ENCODE measurements around the gene MTMR3. TPM values are rescaled to one million over a fixed set of nuclear protein-coding genes. Genes with fewer than 3 reads are reported as not detected.
A peak's percentile ranks its signal among the peaks of the same experiment; 100 is the strongest.
"Not testable (repeated sequence)": the region's sequence is repeated elsewhere in the genome, so short reads cannot be mapped to it uniquely, and the experiment has no call there.

MTMR3 gene
- total RNA-seq (2014; rRNA removed): 9.9 and 14.5 TPM in 2 replicates
- 8.3 TPM for polyA plus RNA-seq (2012)

DNA sequence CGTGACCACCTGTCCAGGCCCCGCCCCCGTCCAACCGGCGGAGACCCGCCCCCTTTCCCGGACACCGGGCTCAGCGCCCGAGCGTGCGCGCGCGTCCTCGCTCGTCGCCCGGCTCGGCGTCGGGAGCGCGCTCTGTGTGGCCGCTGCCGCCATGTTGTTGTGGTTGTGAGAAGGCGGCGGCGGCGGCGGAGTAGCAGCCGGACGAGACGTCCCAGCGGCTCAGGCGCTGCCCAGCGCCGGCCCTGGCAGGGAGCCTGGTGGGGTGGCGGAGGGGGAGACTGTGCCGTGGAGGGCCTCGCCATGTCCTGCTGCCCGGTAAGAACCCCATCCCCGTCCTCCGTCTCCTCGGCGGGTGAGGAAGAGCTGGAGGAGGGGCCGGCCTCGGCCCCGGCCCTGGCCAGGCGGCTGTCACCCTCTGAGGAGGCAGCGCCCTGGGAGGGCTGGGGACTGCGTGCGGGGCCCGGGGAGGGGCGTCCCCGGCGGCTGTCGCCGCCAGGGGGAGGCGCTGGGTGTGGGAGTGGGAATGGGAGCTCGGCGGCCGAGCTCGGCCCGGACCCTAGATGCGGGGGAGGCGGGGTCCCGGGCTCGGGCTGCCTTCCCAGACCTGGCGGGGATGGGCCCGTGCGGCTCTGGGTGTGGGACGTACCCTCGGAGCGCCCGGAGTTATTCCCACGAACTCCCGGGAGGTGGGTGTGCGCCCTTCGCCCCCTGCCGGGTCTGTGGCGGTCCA is at the start of gene MTMR3:
MTMR3 (plus strand) TSS at position 130 of the 730 bp plus-strand sequence. CDS start 87,886 bp downstream, outside the sequence.
- peak; percentile 87 for DNase-seq (ENCODE audit: low read depth)

DNA sequence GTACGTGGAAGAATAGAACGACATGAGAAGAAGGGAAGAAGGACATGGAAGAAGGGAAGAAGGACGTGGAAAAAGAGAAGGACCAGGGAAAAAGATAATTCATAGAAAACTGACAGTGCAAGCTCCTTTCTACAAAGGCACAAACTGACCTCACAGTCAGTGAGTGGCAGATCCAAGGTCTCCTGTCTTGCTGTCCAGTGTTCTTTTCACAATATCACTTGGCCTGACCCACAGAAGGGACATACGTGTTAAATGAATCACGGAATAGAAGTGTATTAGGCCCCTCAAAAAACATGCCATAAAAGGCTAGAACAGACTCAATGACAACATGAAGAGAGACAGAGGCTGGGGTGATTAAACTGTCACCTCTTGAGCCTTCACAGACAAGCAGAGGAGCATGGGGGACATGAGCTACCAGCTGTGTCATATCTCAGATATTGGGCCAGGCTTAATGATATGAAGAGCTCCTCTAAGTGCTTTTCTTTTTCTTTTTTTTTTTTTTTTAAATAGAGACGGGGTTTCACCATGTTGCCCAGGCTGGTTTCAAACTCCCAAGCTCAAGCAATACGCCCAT is 49.5 kb upstream of the MTMR3 start:
- no peak for DNase-seq (ENCODE audit: low read depth)

DNA sequence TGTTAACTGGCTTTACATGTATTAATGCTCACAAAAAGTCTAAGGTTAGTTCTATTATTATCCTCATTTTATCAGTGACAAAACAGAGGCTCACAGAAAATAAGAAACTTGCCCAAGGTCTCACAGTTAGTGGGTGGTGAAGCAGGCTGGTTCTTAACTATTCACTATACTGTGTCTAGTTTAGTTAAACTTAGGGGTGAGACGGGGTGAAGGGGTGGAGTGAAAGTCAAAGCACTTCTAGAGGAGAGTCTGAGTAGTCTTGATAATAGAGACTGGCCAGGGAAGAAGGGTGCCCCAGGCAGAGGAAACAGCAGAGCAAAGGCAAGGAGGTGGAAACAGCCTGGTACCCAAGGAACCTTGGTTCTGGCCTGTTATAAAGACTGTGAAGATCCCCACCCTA is 48.9 kb upstream of the MTMR3 start:
- no peak for DNase-seq (ENCODE audit: low read depth)

DNA sequence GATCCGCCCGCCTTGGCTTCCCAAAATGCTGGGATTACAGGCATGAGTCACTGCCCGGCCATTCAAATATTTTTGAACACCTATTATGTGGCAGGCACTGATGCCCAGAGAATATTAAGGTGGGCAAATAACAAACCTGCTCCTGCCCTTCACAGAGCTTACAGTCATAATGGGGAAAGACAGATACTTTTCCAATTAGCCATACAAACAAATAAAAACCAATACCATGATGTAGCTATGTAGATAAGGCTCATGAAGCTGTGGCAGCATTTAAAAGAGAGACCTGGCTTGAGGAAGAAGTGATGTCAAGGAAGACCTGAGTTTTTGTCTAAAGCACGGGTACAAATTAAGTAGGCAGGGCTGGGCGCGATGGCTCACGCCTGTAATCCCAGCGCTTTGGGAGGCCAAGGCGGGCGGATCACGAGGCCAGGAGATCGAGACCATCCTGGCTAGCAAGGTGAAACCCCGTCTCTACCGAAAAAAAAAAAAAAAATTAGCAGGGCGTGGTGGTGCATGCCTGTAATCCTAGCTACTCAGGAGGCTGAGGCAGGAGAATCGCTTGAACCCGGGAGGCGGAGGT is 46.1 kb upstream of the MTMR3 start:
- DNase-seq (ENCODE audit: low read depth): not testable (repeated sequence)

DNA sequence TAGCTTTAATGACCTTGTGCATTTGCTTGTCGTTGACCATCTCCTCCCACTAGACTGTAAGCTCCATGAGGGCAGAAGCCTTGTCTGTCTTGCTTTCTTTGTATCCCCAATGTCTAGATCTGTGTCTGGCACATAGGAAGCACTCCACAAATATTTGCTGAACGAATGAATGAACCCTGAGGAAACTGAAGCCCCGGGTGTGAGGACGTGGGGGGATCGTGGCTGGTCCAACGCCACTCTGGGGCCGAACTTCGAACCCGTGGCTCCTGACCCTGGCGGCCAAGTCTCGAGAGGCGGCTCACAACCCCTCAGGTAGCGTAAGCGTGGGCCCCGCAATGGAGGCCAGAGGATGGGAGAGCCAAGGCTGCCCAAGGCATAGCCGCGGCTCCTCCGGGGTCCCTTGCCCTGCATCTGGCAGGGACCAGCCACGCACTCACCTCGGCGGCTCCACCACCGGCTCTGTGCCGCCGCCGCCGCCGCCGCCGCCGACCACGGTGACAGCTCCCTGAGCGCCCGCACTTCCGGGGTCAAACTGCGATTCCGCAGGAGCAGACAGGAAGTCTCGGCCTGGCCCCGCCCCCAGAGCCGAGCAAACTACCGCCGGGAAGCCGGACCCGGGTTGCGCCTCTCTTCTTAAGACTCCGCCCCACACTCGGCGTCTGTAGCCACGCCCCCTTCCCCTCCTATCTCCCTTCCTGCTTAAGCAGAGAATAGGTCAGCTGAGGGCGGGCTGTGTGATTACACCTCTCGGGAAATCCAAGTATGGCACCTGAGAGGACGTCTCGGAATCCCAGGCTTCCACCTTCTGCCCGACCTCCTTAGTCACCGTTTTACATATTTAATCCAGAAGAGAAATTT is 45.0 kb upstream of the MTMR3 start, which contains the start of gene ASCC2:
ASCC2 (minus strand) TSS at position 534 of the 858 bp plus-strand sequence. CDS start 5,949 bp downstream, outside the sequence.
- DNase-seq (ENCODE audit: low read depth): peak; percentile 95

DNA sequence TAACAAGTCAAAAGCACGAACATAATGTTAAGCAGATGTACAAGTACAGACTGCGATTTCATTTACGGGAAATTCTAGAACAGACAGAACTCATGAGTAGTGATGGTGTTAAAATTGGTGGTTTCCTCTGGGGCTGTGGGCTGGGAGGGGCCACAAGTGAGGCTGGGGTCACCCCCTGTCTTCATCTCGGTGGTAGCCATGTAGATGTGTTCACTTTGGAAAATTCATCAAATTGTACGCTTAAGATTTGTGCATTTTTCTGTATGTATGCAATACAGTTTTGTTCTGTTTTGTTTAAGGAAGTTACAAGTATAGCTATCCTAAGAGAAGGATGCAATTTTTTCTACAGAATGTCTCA is 44.4 kb upstream of the MTMR3 start:
- no peak for DNase-seq (ENCODE audit: low read depth)

DNA sequence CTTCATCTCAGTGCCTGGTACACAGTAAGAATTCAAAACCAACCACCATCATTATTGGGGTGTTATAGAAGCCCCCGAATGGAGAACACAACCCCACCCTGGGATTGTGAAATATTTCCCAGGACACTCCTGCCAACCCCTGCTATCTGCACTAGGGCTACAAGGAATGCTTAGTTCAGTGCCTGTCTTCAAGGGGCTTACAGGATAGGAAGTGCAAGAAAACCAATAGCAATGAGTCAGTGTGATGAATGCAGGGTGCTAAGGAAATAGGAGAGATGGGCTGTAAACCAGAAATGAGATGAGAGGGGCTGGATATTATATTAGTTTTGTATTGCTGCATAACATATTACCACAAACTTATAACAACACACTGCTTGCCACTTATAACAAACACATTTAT is 43.9 kb upstream of the MTMR3 start:
- no peak for DNase-seq (ENCODE audit: low read depth)

DNA sequence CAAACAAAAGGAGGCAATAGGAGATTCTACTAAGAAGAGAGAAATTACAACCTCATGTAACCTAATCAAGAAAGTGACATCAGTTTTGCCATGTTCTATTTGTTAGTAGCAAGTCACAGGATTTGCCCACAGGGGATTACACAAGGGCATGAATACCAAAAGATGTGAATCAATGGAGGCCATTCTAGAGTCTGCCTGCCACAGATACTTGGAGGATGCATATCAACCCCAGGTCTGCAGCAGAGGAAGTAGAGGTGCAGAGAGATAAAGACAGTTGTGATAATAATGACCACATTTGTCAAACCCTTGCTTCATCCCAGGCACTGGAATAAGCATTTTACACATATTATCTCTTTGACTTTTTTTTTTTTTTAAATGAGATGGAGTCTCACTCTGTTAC is 42.5 kb upstream of the MTMR3 start:
- no peak for DNase-seq (ENCODE audit: low read depth)

DNA sequence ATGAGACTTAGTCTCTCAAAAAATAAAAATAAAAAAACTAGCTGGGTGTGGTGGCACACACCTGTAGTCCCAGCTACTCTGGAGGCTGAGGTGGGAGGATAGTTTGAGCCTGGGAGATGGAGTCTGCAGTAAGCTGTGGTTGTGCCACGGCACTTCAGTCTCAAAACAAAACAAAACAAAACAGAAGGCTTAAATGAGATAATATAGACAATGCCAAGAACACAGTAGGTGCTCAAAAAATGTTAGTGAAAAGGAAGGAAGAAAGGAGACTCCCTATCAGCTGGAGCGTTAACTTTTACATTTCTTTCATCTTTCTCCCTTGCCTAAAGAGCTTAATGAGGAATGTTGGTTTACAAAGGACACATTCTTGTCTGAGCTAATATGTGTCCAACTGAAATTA is 40.8 kb upstream of the MTMR3 start:
- no peak for DNase-seq (ENCODE audit: low read depth)

DNA sequence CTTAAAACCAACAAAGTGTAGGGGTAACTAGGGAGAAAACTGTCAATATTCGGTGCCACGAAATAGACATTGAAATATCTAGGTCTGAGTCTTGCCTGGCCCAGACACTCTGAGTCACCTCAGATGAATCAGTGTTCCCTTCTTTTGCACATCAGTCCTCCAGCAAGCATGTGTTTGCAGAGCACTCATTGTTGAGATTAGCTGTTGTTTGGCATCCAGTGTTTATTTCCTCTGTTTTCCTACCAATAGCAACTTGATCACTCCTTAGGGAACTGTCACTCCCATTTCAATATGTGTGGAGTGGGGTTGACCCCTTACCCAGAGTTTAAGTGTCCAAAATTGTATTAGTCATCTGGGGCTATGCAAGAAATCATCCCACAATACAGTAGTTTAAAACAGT is 40.2 kb upstream of the MTMR3 start:
- peak; percentile 97 for DNase-seq (ENCODE audit: low read depth)

DNA sequence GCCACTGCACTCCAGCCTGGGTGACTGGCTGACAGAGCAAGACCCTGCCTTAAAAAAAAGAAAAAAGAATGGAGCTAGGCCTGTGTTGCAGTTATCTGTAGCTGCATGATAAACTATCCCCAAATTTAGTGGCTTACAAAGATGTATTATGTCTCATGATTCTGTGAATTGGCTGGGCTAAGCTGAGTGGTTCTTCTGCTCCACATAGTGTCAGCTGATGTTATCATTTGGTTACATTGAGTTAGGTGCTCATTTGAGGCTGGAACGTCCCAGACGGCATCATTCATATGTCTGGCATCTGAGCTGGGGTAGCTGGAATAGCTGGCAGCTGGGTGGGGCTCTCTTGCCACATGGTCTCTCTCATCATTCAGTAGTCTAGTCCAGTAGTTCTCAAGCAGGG is 36.7 kb upstream of the MTMR3 start:
- no peak for DNase-seq (ENCODE audit: low read depth)

DNA sequence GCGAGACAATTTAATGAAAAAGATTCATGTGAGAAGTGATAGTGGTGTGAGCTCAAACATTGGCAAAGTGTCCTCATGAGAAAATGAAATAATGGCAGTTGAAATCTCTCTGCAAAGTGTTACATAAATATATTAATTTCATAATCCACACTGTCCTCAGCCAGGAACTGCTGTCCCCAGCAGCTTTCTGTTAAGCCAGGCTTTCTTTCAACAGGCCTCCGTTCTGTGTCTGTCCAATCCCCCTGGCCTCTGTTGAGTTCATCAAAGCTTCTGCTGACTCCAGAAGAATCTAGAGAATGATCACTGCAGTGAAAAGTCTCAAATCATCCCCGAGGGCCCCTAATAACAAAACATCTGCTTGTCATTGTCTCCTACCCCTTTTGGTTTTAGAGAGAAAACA is 34.9 kb upstream of the MTMR3 start:
- no peak for DNase-seq (ENCODE audit: low read depth)

DNA sequence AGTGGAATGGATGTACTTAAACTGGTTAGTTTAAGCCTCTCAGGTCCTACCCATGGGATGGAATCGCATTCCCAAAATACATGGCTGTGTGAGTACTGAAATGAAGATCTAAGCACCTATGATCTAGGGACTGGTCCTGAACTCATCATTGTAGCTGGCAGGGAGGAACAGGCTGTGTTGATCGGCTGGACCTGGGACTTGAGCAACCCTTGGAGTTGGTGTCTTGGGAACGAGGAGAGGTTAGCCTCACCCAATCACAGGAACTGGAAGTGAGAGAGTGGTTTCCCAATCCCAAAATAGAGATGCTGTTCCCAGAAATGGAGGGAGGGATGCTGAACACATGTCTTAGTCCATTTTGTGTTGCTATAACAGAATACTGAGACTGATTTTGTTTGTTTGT is 28.5 kb upstream of the MTMR3 start:
- no peak for DNase-seq (ENCODE audit: low read depth)

DNA sequence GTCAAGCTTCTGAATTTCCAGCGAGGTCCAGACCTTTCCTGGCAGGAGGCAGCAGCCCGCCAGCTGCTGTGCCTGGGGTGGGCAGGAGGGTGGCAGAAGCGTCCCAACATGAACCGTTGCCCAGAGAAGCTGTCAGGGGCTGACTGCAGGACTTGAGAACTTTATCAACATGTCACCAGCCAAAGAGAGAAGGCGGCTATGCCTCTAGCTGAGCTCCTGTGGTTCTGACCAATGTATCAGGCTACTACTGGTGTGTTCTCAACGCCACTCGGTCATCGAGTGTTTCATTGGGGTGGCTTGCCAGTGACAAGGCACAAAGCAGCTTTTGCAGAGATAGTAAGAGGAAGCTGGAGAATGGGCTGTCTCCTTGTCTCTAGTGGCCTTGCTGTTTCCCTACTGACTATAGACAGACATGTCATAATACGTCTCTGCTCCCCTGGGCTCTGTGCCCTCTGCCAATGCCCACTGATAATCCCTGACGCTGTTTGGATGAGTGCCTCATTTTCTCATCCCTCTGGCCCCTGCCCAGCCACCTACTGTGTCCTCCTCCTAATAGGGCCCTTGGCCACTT is 27.3 kb upstream of the MTMR3 start:
- no peak for DNase-seq (ENCODE audit: low read depth)

DNA sequence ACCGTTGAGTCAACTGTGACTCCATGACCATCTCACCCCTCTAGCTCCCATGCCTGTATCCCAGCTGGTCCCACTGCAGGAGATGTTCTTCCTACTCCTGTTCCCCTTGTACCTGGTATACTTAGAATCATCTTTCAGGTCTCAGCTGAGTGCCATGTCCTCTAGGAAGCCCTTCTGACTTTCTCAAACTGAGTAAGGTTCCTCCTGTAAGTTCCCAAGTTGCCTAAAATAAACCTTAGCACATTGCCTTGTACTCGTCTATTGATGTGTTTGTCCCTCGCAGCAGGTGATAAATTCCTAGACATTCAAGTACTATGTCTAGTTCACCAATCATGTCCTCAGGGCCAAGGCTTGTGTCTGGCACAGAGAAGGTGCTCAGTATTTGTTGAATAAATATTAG is 26.5 kb upstream of the MTMR3 start:
- no peak for DNase-seq (ENCODE audit: low read depth)

DNA sequence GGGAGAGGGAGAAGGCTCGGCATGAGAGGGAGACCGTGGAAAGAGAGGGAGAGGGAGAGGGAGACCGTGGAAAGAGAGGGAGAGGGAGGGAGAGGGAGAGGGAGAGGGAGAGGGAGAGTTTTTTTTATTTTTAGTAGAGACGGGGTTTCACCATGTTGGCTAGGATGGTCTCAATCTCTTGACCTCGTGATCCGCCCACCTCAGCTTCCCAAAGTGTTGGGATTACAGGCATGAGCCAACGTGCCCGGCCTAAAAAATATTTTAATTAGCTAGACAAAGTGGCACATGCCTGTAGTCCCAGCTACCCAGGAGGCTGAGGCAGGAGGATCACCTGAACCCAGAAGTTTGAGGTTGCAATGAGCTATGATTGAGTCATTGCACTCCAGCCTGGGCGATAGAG is 23.9 kb upstream of the MTMR3 start:
- DNase-seq (ENCODE audit: low read depth): not testable (repeated sequence)

DNA sequence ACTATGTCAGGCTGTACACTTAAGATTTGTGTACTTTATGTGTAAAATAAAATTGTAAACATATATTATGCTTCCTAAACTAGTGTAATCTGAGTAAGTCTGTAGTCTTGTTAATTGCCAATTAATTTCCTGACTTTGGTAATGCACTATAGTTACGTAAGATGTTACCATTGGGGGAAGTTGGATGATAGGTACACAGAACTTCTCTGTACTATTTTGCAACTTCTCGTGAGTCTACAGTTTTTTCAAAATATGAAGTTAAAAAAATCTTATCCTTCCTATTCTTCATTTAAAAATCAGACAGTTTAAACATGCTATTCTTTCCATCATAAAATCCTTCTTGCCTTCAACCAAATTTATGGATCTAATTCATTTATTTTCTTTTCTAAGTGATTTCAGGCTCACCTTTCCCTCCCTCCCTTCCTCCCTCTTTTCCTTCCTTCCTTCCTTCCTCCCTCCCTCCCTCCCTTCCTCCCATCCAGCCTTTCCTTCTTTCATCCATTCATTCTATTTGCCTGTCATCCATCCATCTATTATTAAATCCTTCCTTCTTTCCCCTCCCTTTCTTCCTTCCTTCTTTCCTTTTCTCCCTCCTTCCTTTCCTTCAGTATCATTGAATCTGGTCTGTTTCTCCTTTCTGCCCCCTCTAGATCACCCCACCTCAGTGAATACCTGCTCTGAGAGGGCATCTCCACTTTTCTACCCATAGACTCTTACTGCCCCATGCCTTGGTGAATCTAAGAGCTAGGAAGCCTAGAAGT is 22.8 kb upstream of the MTMR3 start:
- no peak for DNase-seq (ENCODE audit: low read depth)

DNA sequence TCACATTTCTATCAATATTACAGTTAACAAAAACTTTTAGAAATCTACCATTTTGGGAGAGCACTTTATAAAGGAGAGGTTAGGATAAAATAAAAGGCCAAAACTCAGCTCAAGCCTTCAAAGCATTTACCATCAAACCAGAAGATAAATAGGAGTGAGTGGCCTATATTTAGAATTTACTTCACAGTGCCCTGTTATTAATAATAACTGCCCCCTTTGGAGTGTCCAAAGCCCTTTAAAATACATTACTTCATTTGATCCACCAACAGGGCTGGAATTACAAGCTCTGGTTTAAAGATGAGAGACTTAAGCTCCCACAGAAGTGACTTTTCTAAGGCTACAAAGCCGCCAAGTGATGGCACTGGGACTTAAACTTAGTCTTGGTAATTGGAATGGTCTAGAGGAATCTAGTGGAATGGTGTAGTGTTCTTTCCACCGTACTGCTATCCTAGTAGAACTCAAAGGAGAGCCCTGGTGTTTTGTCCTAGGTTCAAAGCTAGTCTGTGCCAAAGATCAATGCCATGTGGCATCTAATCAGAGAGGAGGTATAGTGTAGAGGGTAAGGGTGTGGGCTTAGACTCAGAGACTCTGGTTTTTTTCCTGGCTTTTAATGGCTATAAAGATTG is 21.2 kb upstream of the MTMR3 start:
- DNase-seq (ENCODE audit: low read depth): no peak

DNA sequence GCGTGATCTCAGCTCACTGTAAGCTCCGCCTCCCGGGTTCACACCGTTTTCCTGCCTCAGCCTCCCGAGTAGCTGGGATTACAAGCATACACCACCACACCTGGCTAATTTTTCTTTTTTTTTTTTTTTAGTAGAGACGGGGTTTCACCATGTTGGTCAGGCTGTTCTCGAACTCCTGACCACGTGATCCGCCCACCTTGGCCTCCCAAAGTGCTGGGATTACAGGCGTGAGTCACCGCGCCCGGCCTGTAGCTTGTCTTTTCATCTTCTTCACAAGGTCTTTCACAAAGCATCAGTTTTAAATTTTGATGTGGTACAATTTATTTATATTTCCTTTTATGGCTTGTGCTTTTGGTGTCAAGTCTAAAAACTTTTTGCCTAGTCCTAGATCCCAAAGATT is 17.4 kb upstream of the MTMR3 start:
- DNase-seq (ENCODE audit: low read depth): not testable (repeated sequence)

DNA sequence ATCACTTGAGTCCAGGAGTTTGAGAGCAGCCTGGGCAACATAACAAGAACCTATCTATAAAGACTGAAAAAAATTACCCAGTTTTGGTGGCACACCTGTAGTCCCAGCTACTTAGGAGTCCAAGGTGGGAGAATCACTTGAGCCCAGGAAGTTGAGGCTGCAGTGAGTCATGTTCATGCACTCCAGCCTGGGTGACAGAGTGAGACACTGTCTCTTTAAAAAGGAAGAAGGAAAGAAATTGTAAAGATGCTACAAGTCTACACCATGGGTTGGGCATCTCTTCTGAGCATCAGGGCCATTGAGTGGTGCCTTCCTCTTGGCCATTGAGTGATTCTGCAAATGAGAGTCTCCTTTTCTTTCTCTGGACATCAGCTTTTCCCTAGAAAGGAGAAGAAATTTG is 15.7 kb upstream of the MTMR3 start:
- no peak for DNase-seq (ENCODE audit: low read depth)

DNA sequence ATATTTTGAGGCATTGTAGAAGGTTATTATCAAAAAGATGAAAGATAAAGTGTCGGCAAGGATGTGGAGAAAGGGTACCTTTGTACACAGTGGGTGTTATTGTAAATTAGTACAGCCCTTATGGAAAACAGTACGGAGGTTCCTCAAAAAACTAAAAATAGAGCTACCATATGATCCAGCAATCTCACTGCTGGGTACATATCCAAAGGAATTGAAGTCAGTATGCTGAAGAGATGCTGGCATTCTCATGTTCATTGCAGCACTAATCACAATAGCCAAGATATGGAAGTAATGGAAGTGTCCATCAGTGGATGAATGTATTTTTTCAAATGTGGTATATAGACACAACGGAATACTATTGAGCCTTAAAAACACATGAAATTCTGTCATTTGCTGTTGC is 15.1 kb upstream of the MTMR3 start:
- no peak for DNase-seq (ENCODE audit: low read depth)

Data from LHCN-M2 (cell line).